ENCODE measurements around the gene ARL5A.
"Not testable (repeated sequence)": the region's sequence is repeated elsewhere in the genome, so short reads cannot be mapped to it uniquely, and the experiment has no call there.

Gene ARL5A

DNA sequence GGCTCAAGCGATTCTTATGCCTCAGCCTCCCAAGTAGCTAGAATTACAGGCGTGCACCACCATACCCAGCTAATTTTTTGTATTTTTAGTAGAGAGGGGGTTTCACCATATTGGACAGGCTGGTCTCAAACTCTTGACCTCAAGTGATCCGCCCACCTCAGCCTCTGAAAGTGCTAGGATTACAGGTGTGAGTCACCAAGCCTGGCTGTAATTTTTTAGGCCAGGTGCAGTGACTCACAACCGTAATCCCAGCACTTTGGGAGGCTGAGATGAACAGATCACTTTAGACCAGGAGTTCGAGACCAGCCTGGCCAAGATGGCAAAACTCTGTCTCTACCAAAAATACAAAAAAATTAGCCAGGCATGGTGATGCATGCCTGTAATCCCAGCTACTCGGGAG lies 33.8 kb downstream of the ARL5A start:
- FAIRE-seq = not testable (repeated sequence)

GRCh38 chr2:151793123-151793522 lies 35.1 kb downstream of the ARL5A start:
- FAIRE-seq = no peak

DNA sequence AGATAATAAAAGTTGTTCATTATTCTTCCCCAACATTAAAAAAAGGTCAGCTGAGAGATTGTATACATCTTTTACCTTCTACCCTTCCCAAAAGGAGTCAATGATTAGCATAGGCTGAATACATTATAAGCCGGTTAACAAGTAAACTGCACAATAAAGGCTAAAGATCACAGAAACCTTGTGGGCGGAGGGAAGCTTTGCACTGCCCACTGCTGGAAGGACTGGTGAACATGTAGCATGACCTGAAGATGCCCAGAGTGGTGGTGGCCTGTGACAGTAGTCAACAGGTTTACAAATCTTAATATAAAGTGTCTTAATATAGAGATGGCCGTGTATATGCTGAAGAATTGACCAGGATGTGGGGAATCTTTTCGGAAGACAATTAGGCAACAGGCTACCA lies 35.6 kb downstream of the ARL5A start:
- FAIRE-seq = no peak

DNA sequence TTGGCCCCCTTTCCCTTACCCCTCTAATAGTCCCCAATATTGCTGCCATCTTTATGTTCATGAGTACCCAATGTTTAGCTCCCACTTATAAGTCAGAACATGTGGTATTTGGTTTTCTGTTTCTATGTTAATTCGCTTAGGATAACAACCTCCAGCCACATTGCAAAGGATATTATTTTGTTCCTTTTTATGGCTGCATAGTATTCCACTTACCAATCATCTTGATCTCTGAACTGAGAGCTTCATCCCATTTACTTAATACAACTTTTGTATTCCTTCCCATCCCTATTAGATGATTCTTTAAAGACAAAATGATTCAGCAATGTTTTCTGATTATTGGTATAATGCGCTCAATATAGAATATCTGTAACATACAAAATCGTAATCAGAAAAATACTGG lies 36.7 kb downstream of the ARL5A start:
- FAIRE-seq = no peak

DNA sequence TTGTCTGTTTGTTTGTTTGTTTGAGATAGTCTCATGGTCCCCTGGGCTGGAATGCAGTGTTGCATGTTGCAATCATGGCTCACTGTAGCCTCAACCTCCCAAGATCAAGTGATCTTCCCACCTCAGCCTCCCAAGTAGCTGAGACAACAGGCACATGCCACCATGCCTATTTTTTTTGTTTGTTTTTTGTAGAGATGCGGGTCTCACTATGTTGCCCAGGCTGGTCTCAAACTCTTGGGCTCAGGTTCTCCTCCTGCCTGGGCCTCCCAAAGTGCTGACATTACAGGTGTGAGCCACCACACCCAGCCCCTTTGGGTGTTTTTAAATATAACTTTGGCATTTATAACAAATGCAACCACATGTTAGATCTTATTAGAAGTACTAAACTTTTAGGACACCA lies 37.5 kb downstream of the ARL5A start:
- no peak for FAIRE-seq

DNA sequence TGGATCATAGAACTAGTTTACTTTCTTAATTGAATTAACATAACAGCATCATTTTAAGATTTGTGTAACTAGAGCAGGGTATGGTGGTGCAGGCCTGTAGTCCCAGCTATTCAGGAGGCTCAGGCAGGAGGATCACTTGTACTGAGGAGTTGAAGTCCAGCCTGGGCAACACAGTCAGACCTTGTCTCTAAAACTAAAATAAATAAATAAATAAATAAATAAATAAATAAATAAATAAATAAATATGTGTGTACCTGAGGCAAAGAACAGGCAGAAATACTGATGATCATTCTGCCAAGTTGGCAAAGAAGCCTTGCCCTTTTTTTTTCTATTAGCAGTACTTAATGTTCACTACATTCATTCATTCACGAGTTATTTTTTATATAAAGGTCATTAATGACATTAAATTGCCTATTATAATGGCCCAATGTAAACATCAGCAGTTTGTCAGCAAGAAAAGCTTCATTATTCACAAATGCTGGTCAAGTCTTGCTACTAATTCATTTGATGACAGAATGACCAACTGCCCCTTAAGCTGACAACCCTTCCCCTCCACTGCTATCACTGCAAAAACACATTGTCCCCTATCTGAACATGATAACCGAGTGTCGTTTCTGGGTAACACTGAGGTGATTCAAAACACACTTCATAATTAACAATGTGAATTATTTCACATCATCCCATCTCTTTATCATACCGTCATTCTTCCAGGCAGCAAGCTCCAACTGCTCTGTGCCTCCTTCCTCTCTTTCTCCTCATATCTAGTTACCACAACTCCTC lies 39.0 kb downstream of the ARL5A start:
- FAIRE-seq = no peak

GRCh38 chr2:151786483-151786882 lies 41.7 kb downstream of the ARL5A start:
- FAIRE-seq = no peak

DNA sequence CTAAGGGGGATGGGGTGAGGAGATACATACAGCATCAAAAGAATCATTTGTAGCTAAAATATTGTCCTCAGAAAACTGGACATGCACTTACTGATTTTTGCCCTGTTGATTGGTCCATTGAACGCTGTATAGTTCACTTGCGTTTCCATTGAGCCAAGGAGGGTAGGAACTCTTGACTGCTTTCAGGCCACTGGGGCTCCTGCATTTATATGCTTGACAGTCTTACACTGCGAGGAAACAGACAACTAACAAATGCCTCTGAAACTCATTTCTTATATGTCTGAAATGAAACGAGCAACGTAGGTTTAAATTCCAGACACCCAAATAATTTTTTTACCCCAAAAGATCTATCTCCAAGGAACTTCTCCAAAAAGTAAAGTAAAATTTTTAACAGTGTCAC lies 42.1 kb downstream of the ARL5A start:
- FAIRE-seq = no peak

GRCh38 chr2:151783133-151783520 lies 45.1 kb downstream of the ARL5A start:
- FAIRE-seq = no peak

- FAIRE-seq = no peak
Measured at GRCh38 chr2:151782378-151783132, 45.7 kb downstream of the ARL5A start.

DNA sequence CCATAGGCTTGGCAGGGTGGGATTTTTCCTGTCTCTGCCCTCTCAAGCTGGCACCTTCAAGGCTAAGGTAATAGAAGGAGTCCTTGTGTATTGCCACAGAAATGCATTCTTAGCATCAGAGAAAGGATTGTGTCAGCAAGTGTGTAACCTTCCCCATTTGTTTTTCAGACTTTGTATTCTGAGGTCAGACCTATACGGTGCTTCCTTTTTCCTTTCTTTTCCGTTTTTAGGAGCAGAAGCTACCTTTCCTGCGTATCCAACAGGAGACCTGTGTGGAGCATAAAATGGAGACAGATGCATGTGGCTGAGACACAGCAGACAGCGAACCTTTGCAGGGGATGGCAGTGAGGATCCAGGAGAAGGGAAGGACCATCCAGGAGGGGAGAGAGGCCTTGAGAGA lies 46.6 kb downstream of the ARL5A start:
- FAIRE-seq = no peak

DNA sequence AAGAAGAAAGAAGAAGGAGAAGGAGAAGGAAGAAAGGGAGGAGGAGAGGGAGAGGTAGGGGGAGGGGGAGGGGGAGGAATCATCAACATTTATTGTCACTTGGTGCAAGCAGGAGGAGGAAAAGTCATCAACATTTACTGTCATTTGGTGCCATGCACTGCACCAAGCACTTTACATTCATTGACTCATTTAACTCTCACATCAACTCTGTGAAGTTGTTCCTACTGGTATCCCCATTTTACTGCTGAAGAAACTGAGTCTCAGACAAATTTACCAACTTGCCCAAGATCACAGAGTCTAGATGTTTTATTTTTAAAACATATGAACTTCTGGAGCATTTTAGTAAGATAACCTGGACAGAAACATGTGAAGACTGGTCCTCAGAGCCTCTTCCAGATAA lies 47.3 kb downstream of the ARL5A start:
- no peak for FAIRE-seq

- FAIRE-seq = no peak
Measured at GRCh38 chr2:151777935-151778334, 50.3 kb downstream of the ARL5A start.

DNA sequence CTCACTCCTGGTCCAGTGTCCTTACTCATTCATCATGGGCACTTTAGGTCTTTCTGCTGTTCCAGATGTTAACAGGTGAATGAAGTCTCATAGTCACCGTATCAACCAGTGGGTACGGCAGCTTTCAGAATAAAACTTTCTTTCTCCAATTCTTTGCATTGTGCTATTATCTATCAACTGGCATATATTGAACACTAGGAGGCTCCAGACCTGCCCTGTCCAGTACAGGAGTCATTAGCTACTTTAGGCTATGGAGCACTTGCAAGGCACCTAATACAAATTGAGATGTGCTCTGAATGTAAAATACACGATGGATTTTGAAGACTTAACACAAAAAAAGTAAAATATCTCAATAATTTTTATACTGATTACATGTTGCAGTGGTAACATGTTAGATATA lies 50.7 kb downstream of the ARL5A start:
- no peak for FAIRE-seq

DNA sequence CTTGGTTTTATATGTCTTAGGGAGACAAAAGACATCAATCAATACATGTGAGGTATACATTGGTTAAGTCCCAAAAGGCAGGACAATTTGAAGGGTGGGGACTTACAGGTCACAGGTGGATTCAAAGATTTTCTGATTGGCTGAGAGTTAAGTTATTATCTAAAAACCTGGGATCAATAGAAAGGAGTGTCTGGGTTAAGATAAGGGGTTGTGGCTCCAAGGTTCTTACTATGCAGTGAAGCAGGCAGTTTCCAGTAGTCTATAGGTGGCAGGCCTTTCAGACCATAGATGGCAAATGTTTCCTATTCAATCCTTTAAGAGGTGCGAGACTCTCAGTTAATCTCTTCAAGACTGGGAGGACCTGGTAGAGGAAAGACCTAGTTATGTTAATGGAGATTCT lies 51.9 kb downstream of the ARL5A start:
- no peak for FAIRE-seq

- no peak for FAIRE-seq
Measured at GRCh38 chr2:151775057-151775740, 53.0 kb downstream of the ARL5A start.

- no peak for FAIRE-seq
Measured at GRCh38 chr2:151774506-151774905, 53.7 kb downstream of the ARL5A start.

GRCh38 chr2:151771599-151772358 lies 56.4 kb downstream of the ARL5A start:
- FAIRE-seq = no peak

DNA sequence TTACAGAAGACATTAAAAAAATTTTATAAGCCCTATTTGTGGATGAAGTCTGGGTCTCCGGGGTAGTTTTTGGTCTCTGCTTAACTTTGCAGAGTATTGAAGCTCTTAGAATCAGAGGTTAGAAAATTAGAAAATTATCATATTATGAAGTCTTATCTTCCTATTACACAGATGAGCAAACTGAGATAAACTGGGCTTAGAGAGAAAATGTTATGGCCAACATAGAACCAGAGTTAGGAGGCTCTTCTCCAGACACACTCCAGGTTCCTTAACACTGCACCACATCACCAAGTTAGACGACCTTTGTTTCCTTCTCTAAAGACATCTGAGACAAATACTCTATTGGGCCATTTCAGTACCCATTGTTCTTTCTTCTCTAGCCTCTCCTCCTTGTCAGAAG lies 57.2 kb downstream of the ARL5A start:
- no peak for FAIRE-seq

DNA sequence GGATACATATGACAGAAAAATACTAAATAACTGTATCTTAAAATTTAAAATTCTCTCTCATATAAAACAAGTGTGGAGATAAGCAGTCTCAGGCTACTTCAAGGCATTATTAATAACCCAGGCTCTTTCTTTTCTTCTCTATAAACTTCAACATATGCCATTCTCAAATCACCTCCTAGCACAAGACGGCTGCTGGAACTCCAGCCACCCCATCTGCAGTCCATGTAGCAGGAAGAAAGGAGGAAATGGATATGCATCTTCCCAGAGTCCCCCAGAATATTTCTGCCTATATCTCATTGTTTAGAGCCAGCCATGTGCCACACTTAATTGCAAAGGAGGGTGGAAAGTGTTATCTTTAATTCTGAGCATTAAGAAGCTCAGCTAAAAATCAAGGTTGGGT lies 58.6 kb downstream of the ARL5A start:
- no peak for FAIRE-seq

DNA sequence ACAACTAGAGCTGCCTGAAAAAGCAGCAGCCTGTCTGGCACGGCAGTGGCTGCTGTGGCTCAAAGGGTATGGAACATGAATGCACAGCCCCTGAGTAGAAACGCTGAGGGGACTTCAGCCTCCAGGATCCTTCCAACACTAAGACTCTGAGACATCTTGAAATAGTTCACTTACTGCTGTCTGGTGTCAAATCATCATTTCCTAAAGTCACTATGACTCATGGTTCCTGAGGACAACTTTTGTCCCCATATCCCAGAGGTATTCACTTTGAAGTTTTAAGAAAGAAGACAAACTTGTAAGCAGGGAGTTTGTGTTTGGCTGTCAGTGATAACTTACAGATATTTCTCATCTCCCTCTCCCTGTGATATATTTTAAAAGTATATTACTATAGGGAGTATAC lies 60.7 kb downstream of the ARL5A start:
- no peak for FAIRE-seq

- FAIRE-seq = no peak
Measured at GRCh38 chr2:151766437-151767153, 61.6 kb downstream of the ARL5A start.
